Neuronal stem cell (in vitro differentiated cells): ENCODE results near the gene GJD4.

Experiments
- DNase-seq: peaks from one replicate; pipeline ENCODE4 v3.0.0-alpha.2; 2013; ENCODE audit warnings: low spot score
- H2AFZ ChIP-seq: one replicate; pipeline ENCODE4 v1.6.1; 2013; ENCODE audit warnings: mild to moderate bottlenecking, low read length, inconsistent platforms
- H2AK5ac ChIP-seq: 2 replicates; pipeline ENCODE4 v1.6.1; 2013; ENCODE audit warnings: low read depth, mild to moderate bottlenecking, inconsistent platforms, low read length, moderate library complexity, mixed read lengths
- H2BK120ac ChIP-seq: 2 replicates; pipeline ENCODE4 v1.6.1; 2013; ENCODE audit warnings: low read depth, mild to moderate bottlenecking, inconsistent platforms, low read length, moderate library complexity, mixed read lengths
- H2BK12ac ChIP-seq: one replicate; pipeline ENCODE4 v1.6.1; 2013; ENCODE audit warnings: low read length, inconsistent platforms
- H2BK15ac ChIP-seq: 2 replicates; pipeline ENCODE4 v1.6.1; 2013; ENCODE audit warnings: mild to moderate bottlenecking, low read length, inconsistent platforms, mixed read lengths
- H2BK5ac ChIP-seq: one replicate; pipeline ENCODE4 v1.6.1; 2013; ENCODE audit warnings: inconsistent platforms, mild to moderate bottlenecking, low read length, moderate library complexity
- H3K14ac ChIP-seq: one replicate; pipeline ENCODE4 v1.6.1; 2013; ENCODE audit warnings: low read length, inconsistent platforms
- H3K18ac ChIP-seq: 2 replicates; pipeline ENCODE4 v1.6.1; 2013; ENCODE audit warnings: low read length, inconsistent platforms
- H3K23ac ChIP-seq: 2 replicates; pipeline ENCODE4 v1.6.1; 2013; ENCODE audit warnings: low read depth, mild to moderate bottlenecking, mixed read lengths, low read length, inconsistent platforms; ENCODE audit not compliant: poor library complexity
- H3K27ac ChIP-seq: replicated peaks from 3 replicates; pipeline ENCODE4 v1.5.1; 2013; ENCODE audit warnings: low read length, inconsistent platforms
- H3K27me3 ChIP-seq, 3 experiments: 2 replicates each; pipeline ENCODE4 v1.6.1; 2013; ENCODE audit warnings: low read length in 3 of 3, mild to moderate bottlenecking in 2 of 3, inconsistent platforms in 1 of 3, low read depth in 1 of 3, mixed read lengths in 1 of 3, moderate library complexity in 1 of 3; ENCODE audit not compliant: control insufficient read depth in 3 of 3, insufficient read depth in 3 of 3
- H3K36me3 ChIP-seq, 2 donors: replicated peaks in 1 of 2; 2 replicates each; pipeline ENCODE4 v1.6.1; 2013; ENCODE audit warnings: low read length in 2 of 2; ENCODE audit not compliant: control insufficient read depth in 2 of 2, insufficient read depth in 2 of 2
- H3K4ac ChIP-seq: 2 replicates; pipeline ENCODE4 v1.6.1; 2013; ENCODE audit warnings: inconsistent platforms, mild to moderate bottlenecking, low read length, moderate library complexity
- H3K4me1 ChIP-seq, 2 donors: 1 replicate in 1 of 2; 2 replicates in 1 of 2; pipeline ENCODE4 v1.6.1; 2013; ENCODE audit warnings: low read length in 2 of 2, low read depth in 1 of 2; ENCODE audit not compliant: control insufficient read depth in 2 of 2, insufficient read depth in 1 of 2
- H3K4me2 ChIP-seq: one replicate; pipeline ENCODE4 v1.6.1; 2013; ENCODE audit warnings: mild to moderate bottlenecking, low read length, inconsistent platforms; ENCODE audit not compliant: insufficient read depth, poor library complexity, severe bottlenecking
- H3K4me3 ChIP-seq, 2 donors: 2 replicates each; pipeline ENCODE4 v1.5.1; 2013; ENCODE audit warnings: low read length in 2 of 2, mild to moderate bottlenecking in 2 of 2, inconsistent platforms in 1 of 2, moderate library complexity in 1 of 2
- H3K79me1 ChIP-seq: one replicate; pipeline ENCODE4 v1.6.1; 2013; ENCODE audit warnings: low read depth, mild to moderate bottlenecking, inconsistent platforms, low read length, moderate library complexity
- H3K9ac ChIP-seq: one replicate; pipeline ENCODE4 v1.6.1; 2013; ENCODE audit warnings: mild to moderate bottlenecking, low read depth, low read length, inconsistent platforms; ENCODE audit not compliant: poor library complexity
- H3K9me3 ChIP-seq, 2 donors: replicated peaks in 1 of 2; 2 replicates each; pipeline versions ENCODE3 to v1.6.1; 2013; ENCODE audit warnings: low read length in 2 of 2, mild to moderate bottlenecking in 2 of 2, inconsistent platforms in 1 of 2, low read depth in 1 of 2, mixed read lengths in 1 of 2, moderate library complexity in 1 of 2; ENCODE audit not compliant: control insufficient read depth in 2 of 2, insufficient read depth in 1 of 2
- H4K8ac ChIP-seq: one replicate; pipeline ENCODE4 v1.6.1; 2013; ENCODE audit warnings: low read depth, mild to moderate bottlenecking, inconsistent platforms, low read length, moderate library complexity
- H4K91ac ChIP-seq: one replicate; pipeline ENCODE4 v1.6.1; 2013; ENCODE audit warnings: low read length, low read depth, mild to moderate bottlenecking, inconsistent platforms; ENCODE audit not compliant: poor library complexity
- WGBS, 2 donors: extraction: QIAGEN DNeasy Blood & Tissue Kit; methylation state at CpG; one replicate each; pipeline ENCODE4 v1.1.7; 2013; ENCODE audit warnings: missing lambda C conversion rate in 2 of 2, mixed read lengths in 1 of 2; ENCODE audit not compliant: insufficient read length in 2 of 2, insufficient replicate concordance in 1 of 2; ENCODE audit errors: extremely low coverage in 2 of 2; 5-methylcytosine and 5-hydroxymethylcytosine counted together

GJD4 gene

DNA sequence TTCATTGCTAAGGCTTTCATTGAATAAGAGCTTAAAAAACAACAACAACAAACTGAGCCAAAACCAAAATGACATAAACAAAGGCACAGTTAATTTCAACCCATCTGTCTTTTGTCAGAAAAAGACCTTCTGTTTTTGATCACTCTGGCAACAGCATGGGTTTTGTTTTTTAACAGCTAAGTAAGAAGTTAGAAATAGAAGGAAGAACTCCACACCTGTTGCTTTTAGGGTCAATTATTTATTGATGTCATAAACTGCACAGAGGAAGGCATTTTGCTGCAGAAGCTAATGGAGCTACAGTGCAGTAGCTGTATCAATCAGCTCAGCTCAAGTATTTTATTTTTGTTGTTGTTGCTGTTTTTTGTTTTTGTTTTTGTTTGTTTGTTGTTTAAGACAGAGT is 16.3 kb upstream of the GJD4 start:
- H3K23ac ChIP-seq, result no peak overlapping the region
- H3K4me3 ChIP-seq, result no peak overlapping the region
- no peaks in the 10 kb centered on the region for H3K79me1 ChIP-seq
- no peak overlapping the region for H2BK120ac ChIP-seq
- H4K91ac ChIP-seq, result no peak overlapping the region
- no peak overlapping the region for H3K4ac ChIP-seq
- H3K18ac ChIP-seq, result no peak overlapping the region
- no peak overlapping the region for H3K9ac ChIP-seq
- no peak overlapping the region for H2BK12ac ChIP-seq
- no peak overlapping the region for H2BK5ac ChIP-seq
- H3K27me3 ChIP-seq, result no peaks in the 10 kb centered on the region
- no peak for DNase-seq
- no peak overlapping the region for H3K27ac ChIP-seq
- H3K36me3 ChIP-seq, result no peaks in the 10 kb centered on the region
- no peak overlapping the region for H2AK5ac ChIP-seq
- H2AFZ ChIP-seq, result no peak overlapping the region
- no peak overlapping the region for H4K8ac ChIP-seq
- H3K9me3 ChIP-seq, result no peaks in the 10 kb centered on the region
- no peak overlapping the region for H2BK15ac ChIP-seq
- H3K4me1 ChIP-seq, result no peaks in the 10 kb centered on the region
- H3K4me2 ChIP-seq, result no peak overlapping the region
- H3K14ac ChIP-seq, result no peak overlapping the region

DNA sequence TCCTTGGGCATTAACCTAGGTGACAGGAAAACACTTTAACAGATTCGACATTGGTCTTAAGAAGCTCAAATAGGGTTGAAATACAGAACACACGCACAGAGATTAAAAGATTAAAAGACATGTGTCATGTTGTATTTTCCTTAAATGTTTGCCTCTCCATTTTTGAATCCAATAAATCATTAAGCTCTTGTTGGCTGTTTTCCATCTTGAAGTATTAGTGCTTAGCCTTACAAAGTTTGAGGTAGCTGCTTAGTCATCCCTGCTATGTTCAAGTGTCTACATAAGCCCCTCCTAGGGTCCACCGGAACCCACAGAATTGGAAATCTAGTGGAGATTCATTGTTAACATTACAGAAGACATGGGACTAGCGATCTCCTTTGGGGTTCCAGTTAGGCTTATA is 12.7 kb upstream of the GJD4 start:
- H3K27me3 ChIP-seq, result no peaks in the 10 kb centered on the region
- peaks cover 0 to 2% of the 10 kb centered on the region in 2 donors for H3K9me3 ChIP-seq
- no CpG with 5 or more reads among the region's 4 CpGs for WGBS, 2 donors
- no peak overlapping the region for H2BK15ac ChIP-seq
- no peak overlapping the region for H2BK12ac ChIP-seq
- H2AFZ ChIP-seq, result no peak overlapping the region
- no peak for DNase-seq
- H2BK120ac ChIP-seq, result no peak overlapping the region
- no peak overlapping the region for H3K14ac ChIP-seq
- H3K18ac ChIP-seq, result no peak overlapping the region
- H3K4me1 ChIP-seq, result peaks cover 2 to 5% of the 10 kb centered on the region in 2 donors
- H3K9ac ChIP-seq, result no peak overlapping the region
- no peak overlapping the region for H3K4me3 ChIP-seq
- H3K23ac ChIP-seq, result no peak overlapping the region
- H3K4ac ChIP-seq, result no peak overlapping the region
- no peak overlapping the region for H3K4me2 ChIP-seq
- H4K8ac ChIP-seq, result no peak overlapping the region
- no peak overlapping the region for H2BK5ac ChIP-seq
- H3K36me3 ChIP-seq, result no peaks in the 10 kb centered on the region
- H3K27ac ChIP-seq, result no peak overlapping the region
- no peak overlapping the region for H4K91ac ChIP-seq
- H3K79me1 ChIP-seq, result no peaks in the 10 kb centered on the region
- H2AK5ac ChIP-seq, result no peak overlapping the region

DNA sequence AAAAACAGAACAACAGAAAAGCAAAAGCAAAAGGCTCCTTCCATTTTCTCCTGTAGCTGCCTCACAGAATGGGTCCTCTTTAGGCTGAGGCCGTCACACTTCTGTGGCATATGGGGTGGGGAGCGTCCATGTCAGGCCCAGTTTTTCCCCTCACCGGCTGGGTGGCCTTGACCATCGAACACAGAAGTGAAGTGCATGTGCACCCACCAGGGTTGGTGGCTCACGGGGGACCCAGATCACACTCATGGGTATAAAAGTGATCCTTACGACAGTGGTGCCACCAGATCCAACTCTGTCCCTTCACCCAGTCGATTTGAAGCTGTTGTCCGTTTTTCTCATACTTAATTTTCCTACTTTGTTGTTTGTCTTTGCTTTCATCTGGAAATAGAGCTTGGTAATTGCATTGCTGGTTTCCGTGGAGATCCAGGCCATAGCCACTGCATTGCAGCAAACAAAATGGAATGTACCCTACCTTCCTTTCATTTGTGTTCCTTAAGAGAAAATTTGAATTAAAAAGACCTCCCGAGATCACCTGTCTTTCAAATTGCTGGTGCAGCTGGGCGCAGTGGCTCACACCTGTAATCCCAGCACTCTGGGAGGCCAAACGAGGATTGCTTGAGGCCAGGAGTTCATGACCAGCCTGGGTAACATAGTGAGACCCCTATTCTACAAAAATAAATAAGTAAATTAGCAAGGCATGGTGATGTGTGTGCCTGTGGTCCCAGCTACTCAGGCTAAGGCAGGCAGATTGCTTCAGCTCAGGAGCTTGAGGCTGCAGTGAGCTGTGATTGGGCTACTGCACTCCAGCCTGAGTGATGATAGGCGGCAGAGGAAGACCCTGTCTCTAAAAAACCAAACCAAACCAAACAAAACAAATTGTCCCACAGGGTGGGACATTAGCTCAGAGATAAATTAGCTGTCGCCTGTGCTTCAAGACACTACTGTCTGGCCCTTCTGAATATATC is 10.7 kb upstream of the GJD4 start:
- Histone ChIP-seq H3K23ac (no peak overlapping the region), H2AK5ac (no peak overlapping the region), H2AFZ (peak overlapping the region; percentile 24), H2BK5ac (no peak overlapping the region), H4K91ac (no peak overlapping the region), H3K4ac (no peak overlapping the region), H3K9me3 (peaks cover 0 to 2% of the 10 kb centered on the region in 2 donors), H2BK120ac (no peak overlapping the region), H3K4me1 (peaks cover 2 to 5% of the 10 kb centered on the region in 2 donors), H3K18ac (no peak overlapping the region), H2BK12ac (no peak overlapping the region), H3K79me1 (no peaks in the 10 kb centered on the region), H3K27ac (no peak overlapping the region), H3K27me3 (no peaks in the 10 kb centered on the region), H3K4me3 (no peak overlapping the region), H3K36me3 (no peaks in the 10 kb centered on the region), H3K9ac (no peak overlapping the region), H3K4me2 (no peak overlapping the region), H2BK15ac (no peak overlapping the region), H4K8ac (no peak overlapping the region), H3K14ac (peak overlapping the region; percentile 39)
- DNase-seq, result no peak
- WGBS, 2 donors, result no CpG with 5 or more reads among the region's 14 CpGs

DNA sequence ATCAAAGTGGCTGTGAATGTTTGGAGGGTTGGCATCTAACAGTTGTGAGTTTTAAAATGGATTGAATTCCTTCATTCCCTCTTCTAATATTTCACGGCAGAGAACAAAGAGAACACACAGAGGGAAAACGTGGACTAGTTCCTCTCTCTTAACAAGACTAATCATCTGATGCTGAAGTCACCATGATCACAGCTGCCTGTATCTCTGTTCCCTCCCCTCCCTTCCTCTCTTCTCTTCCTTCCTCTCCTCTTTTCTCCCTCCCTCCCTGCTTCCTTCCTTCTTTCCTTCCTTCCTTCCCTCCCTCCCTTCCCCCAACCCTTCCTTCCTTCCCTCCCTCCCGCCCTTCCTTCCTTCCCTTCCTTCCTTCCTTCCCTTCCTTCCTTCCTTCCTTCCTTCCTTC is 10.0 kb upstream of the GJD4 start:
- Histone ChIP-seq H3K18ac (no peak overlapping the region), H3K14ac (no peak overlapping the region), H3K4me2 (no peak overlapping the region), H3K23ac (no peak overlapping the region), H3K36me3 (no peaks in the 10 kb centered on the region), H3K9me3 (peaks cover 0 to 2% of the 10 kb centered on the region in 2 donors), H2BK120ac (no peak overlapping the region), H3K4me3 (no peak overlapping the region), H3K27me3 (no peaks in the 10 kb centered on the region), H2BK12ac (no peak overlapping the region), H2AFZ (peak overlapping the region; percentile 24), H2AK5ac (no peak overlapping the region), H3K4ac (no peak overlapping the region), H3K27ac (no peak overlapping the region), H3K4me1 (peaks cover 2 to 5% of the 10 kb centered on the region in 2 donors), H2BK15ac (no peak overlapping the region), H3K79me1 (no peaks in the 10 kb centered on the region), H4K91ac (no peak overlapping the region), H3K9ac (no peak overlapping the region), H2BK5ac (no peak overlapping the region), H4K8ac (no peak overlapping the region)
- WGBS, 2 donors, result 100% methylated on average over 1 of the region's 3 CpGs; no CpG with 5 or more reads in 1 of the 2 donors
- DNase-seq, result no peak
